Iris pigment epithelial cell (primary cell): ENCODE measurements around the gene C1QB.
"Not testable (repeated sequence)": the region's sequence is repeated elsewhere in the genome, so short reads cannot be mapped to it uniquely, and the experiment has no call there.

ENCODE experiments used
- DNase-seq: peaks from one replicate; pipeline ENCODE4 v3.0.0-alpha.2; 2011; ENCODE audit warnings: low read depth

C1QB gene

GRCh38 chr1:22665752-22666151, 12.7 kb downstream of the C1QB start:
- peak; percentile 47 for DNase-seq

GRCh38 chr1:22666412-22666811, 13.4 kb downstream of the C1QB start:
- DNase-seq: no peak

- DNase-seq: not testable (repeated sequence)
Measured at GRCh38 chr1:22668840-22669239, 15.8 kb downstream of the C1QB start.

GRCh38 chr1:22670352-22670975, 17.4 kb downstream of the C1QB start:
- DNase-seq: no peak

GRCh38 chr1:22671999-22672398, 19.0 kb downstream of the C1QB start:
- DNase-seq: no peak

GRCh38 chr1:22673486-22674409, 20.7 kb downstream of the C1QB start:
- peak; percentile 70 for DNase-seq

GRCh38 chr1:22674410-22674749, 21.3 kb downstream of the C1QB start:
- no peak for DNase-seq

- not testable (repeated sequence) for DNase-seq
Measured at GRCh38 chr1:22676151-22676550, 23.1 kb downstream of the C1QB start.

GRCh38 chr1:22676916-22677583, 24.0 kb downstream of the C1QB start:
- no peak for DNase-seq

- no peak for DNase-seq
Measured at GRCh38 chr1:22677931-22678896, 25.2 kb downstream of the C1QB start.

- no peak for DNase-seq
Measured at GRCh38 chr1:22680726-22681125, 27.7 kb downstream of the C1QB start.

GRCh38 chr1:22681556-22682276, 28.7 kb downstream of the C1QB start:
- DNase-seq: no peak

GRCh38 chr1:22683547-22683946, 30.5 kb downstream of the C1QB start:
- DNase-seq: no peak

GRCh38 chr1:22685591-22686059, 32.6 kb downstream of the C1QB start:
- DNase-seq: no peak

GRCh38 chr1:22687191-22687590, 34.2 kb downstream of the C1QB start:
- peak; percentile 82 for DNase-seq

- no peak for DNase-seq
Measured at GRCh38 chr1:22688466-22688865, 35.4 kb downstream of the C1QB start.

GRCh38 chr1:22689505-22689904, 36.5 kb downstream of the C1QB start:
- DNase-seq: peak; percentile 85

GRCh38 chr1:22691031-22691753, 38.2 kb downstream of the C1QB start:
- no peak for DNase-seq

- no peak for DNase-seq
Measured at GRCh38 chr1:22694172-22694571, 41.1 kb downstream of the C1QB start.

- DNase-seq: no peak
Measured at GRCh38 chr1:22696610-22697009, 43.6 kb downstream of the C1QB start.
